HG03521 (cell line): Measurements from ENCODE around the gene NPR1.
"Not testable (repeated sequence)": the region's sequence is repeated elsewhere in the genome, so short reads cannot be mapped to it uniquely, and the experiment has no call there.

Source experiments
- ATAC-seq: cut with Tn5 transposase; IDR thresholded peaks from one replicate; pipeline ENCODE4 v1.9.1; 2021; ENCODE audit warnings: mild to moderate bottlenecking, moderate library complexity; ENCODE audit not compliant: unreplicated experiment

Gene NPR1

GRCh38 chr1:153723687-153724086, 45.2 kb downstream of the NPR1 start:
- no peak for ATAC-seq

- not testable (repeated sequence) for ATAC-seq
Observed at GRCh38 chr1:153724634-153725033, 46.1 kb downstream of the NPR1 start.

DNA sequence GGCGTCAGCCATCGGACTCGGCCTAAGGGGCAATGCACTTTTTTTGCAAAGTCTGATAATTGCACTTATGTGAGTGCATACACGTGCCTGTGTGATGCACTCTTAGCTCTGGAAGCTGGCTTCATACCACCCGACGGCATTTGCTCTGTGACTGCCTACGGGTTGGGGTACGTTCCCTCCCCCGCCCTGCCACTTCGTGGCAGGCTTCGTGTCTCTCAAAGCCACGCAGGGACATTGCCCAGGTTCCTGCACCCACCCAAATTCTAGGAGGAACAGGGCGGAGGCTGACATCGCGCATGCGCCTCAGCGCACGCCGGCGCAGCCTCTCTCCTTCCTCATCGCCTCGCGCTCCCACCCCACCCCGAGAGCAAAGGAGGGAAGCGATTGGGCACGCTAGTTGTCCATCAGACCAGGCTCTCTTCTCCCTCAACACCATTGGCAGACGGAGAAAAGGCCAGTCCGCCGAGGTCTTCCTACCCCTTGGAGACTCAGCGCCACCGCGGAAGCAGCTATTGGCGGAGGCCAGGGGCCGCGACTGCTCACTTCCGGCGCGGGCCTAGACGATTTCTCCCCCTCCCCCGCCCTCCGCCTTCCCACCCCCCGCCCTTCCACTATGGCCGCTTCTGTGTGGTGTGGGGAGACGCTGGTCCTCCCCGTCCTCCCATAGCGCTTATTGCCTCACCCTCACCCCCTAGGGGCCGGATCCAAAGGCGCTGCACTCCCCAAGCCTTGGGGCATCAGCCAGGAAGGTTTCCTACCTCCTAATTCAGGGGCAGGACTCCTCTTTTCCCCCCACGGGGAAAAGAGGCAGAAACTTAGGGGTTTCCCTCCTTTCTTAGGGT, 49.2 kb downstream of the NPR1 start, which contains the start of gene INTS3:
Gene INTS3, plus strand, starts transcription at position 588 of the 842 bp plus-strand sequence. CDS start 585 bp downstream, outside the sequence.
- ATAC-seq = peak; percentile 97

DNA sequence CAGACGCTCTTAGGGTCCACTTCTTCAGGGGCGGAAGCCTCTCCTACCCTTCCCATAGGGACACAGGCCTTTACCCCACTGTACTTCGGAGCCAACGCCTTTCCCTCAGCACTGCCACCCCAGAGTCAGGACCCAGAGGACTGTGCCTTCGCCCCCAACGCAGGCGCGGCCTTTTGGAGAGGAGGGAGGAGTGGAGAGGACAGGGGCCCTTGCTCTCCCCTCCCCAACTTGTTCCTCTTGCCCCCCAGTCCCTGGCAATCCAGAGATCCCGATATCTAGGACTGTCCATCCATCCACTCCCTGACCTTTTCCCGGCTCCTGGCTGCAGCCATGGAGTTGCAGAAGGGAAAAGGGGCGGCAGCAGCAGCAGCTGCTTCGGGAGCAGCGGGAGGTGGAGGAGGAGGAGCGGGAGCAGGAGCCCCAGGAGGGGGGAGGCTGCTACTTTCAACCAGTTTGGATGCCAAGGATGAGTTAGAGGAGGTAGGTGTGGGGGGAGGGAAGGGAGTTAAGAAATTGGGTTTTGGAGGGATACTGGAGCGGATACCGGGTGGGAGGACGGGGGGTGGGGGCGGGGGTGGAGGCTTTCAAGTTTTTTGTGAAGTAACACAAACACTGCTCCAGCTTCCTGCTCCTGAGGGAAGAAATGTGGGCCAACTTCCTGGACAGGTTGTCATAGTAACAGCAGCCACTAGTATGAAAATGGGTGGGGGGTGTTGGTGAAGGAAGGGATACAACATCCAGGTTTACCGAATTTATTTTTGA, 50.0 kb downstream of the NPR1 start:
- no peak for ATAC-seq

GRCh38 chr1:153730468-153730988, 52.0 kb downstream of the NPR1 start:
- ATAC-seq = no peak

- no peak for ATAC-seq
Observed at GRCh38 chr1:153733970-153734369, 55.5 kb downstream of the NPR1 start.

DNA sequence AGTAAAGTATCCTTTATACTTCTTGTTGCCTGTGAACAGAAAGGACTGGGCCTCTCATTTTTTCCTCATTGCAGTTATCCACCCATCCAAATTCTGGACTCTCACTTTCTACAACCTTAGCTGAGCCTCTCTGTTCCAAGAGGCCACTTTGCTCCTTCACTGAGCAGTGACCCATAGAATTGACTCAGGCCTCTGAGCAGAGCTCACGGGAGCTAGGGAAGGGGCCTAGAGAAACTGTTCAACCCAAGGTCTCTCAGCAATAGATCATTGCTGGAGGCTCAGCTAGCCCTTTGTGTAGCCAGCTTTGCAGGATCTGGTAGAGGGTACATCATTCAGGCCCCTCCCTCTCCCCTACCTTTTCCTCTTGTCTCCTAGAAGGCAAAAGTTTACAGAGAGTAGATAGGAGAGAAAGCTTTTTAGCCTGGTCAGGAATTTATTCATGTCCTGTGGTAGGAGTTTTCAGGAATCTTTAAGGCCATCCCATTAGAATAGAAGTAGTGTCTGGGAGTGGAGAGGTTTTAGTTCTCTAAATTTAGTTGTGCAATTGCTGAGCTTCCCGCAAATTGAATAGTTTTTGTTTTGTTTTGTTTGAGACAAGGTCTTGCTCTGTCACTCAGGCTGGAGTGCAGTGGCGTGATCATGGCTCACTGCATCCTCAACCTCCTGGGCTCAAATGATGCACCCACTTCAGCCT, 56.1 kb downstream of the NPR1 start:
- ATAC-seq = no peak

- no peak for ATAC-seq
Observed at GRCh38 chr1:153735090-153735420, 56.6 kb downstream of the NPR1 start.

DNA sequence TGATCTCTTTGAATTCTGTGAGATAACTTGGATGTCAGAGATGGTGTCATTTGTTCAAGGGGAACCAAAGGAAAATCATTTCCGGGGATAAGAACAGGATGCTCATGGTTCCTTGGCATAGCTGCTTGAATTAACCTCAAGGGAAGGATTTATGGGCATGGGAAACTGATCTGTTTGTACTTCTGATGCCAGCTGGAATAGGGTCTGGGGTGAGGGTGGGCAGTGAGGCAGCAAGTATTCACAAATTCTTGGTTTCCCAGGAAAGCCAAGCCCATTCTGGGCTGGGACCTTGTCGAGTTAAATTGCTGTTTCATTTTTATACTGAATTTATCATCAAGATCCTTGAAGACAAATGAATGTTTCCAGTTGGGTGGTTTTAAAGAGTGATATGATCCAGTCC, 63.5 kb downstream of the NPR1 start:
- no peak for ATAC-seq

GRCh38 chr1:153742411-153743142, 64.1 kb downstream of the NPR1 start:
- no peak for ATAC-seq
